Hepatocyte (in vitro differentiated cells): ENCODE results near the gene C5AR2. TPM values are rescaled to one million over a fixed set of nuclear protein-coding genes. Genes with fewer than 3 reads are reported as not detected.

Experiments used
- DNase-seq: peaks from one replicate; pipeline ENCODE4 v3.0.0-alpha.2; 2016; ENCODE audit warnings: low spot score
- H2AFZ ChIP-seq: fragments of 200-600 bp; sonication (generic); 2 replicates; pipeline ENCODE4 v1.6.0; 2016; ENCODE audit warnings: antibody characterized with exemption, mild to moderate bottlenecking
- H3K27ac ChIP-seq: fragments of 200-600 bp; sonication (generic); 2 replicates; pipeline ENCODE4 v1.5.1; 2016; ENCODE audit warnings: mild to moderate bottlenecking
- H3K27me3 ChIP-seq: fragments of 200-600 bp; sonication (generic); 2 replicates; pipeline ENCODE4 v1.6.1; 2016
- H3K36me3 ChIP-seq: fragments of 200-600 bp; sonication (generic); replicated peaks from 2 replicates; pipeline ENCODE4 v1.5.1; 2016; ENCODE audit warnings: low read depth; ENCODE audit not compliant: insufficient read depth
- H3K4me1 ChIP-seq: fragments of 200-600 bp; sonication (generic); 2 replicates; pipeline ENCODE4 v1.5.1; 2016; ENCODE audit warnings: mild to moderate bottlenecking, moderate library complexity; ENCODE audit not compliant: insufficient read depth
- H3K4me2 ChIP-seq: fragments of 200-600 bp; sonication (generic); 2 replicates; pipeline ENCODE4 v1.6.0; 2016
- H3K4me3 ChIP-seq: fragments of 200-600 bp; sonication (generic); 2 replicates; pipeline ENCODE4 v1.5.1; 2016; ENCODE audit warnings: mild to moderate bottlenecking
- H3K79me2 ChIP-seq: fragments of 200-600 bp; sonication (generic); 2 replicates; pipeline ENCODE4 v1.6.0; 2017; ENCODE audit warnings: mild to moderate bottlenecking
- H3K9me2 ChIP-seq: fragments of 200-600 bp; sonication (generic); replicated peaks from 2 replicates; pipeline ENCODE4 v1.6.0; 2017; ENCODE audit warnings: mild to moderate bottlenecking; ENCODE audit not compliant: insufficient read depth
- H3K9me3 ChIP-seq: fragments of 200-600 bp; sonication (generic); 2 replicates; pipeline ENCODE4 v1.5.1; 2016; ENCODE audit warnings: low read depth, mild to moderate bottlenecking
- H4K20me1 ChIP-seq: fragments of 200-600 bp; sonication (generic); 2 replicates; pipeline ENCODE4 v1.6.0; 2016; ENCODE audit warnings: mild to moderate bottlenecking; ENCODE audit not compliant: insufficient read depth, poor library complexity, severe bottlenecking
- CTCF ChIP-seq: fragments of 200-600 bp; sonication (generic); IDR thresholded peaks from 2 replicates; pipeline ENCODE4 v1.5.1; 2016; ENCODE audit warnings: antibody characterized with exemption, mild to moderate bottlenecking; ENCODE audit not compliant: poor library complexity
- EZH2 ChIP-seq: fragments of 200-600 bp; sonication (generic); IDR thresholded peaks from 2 replicates; pipeline ENCODE4 v1.6.1; 2016; ENCODE audit warnings: antibody characterized with exemption, mild to moderate bottlenecking, borderline replicate concordance
- EZH2phosphoT487 ChIP-seq: fragments of 200-600 bp; sonication (generic); IDR thresholded peaks from one replicate; pipeline ENCODE4 v1.6.1; 2018; ENCODE audit warnings: antibody characterized with exemption, mild to moderate bottlenecking, low read depth, moderate library complexity; ENCODE audit not compliant: unreplicated experiment, severe bottlenecking
- WGBS: methylation state at CpG from one replicate; pipeline ENCODE4 v1.1.6; 2016; ENCODE audit warnings: low lambda C conversion rate; ENCODE audit errors: missing lambda C conversion rate; 5-methylcytosine and 5-hydroxymethylcytosine counted together
- polyA plus RNA-seq: library from polyadenylated mRNA; unstranded; fragments of >200 nt; fragmentation: Nextera tagmentation; extraction: Ambion mirVana; gene quantifications from 2 replicates; pipeline ENCODE4 v1.2.1, GENCODE V29; 2016
- total RNA-seq: library from RNA; depleted of rRNA; stranded (reverse); fragments of >200 nt; gene quantifications from 2 replicates; pipeline ENCODE4 v1.2.3, GENCODE V29; 2014

Gene C5AR2
- total and polyA plus RNA-seq, 2 experiments from 2014 or later, result 0.53 TPM; not detected in 1

DNA sequence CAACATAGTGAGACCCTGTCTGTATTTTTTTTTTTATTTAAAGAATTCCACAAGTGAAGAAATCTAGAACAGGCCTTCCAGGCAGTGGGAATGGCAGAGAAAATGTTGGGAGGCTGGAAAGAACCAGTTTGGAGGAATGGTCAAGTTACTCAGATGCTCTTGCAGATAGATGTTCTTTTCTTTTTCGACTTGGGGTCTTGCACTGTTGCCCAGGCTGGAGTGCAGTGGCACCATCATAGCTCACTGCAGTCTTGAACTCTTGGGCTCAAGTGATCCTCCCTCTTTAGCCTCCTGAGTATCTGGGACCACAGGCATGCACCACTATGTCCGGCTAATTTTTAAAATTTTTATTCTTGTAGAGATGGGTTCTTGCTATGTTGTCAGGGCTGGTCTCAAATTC, 21.7 kb upstream of the C5AR2 start:
- Histone ChIP-seq H3K79me2 (no peaks in the 10 kb centered on the region), H3K9me2 (no peaks in the 10 kb centered on the region), H4K20me1 (no peaks in the 10 kb centered on the region), H3K4me1 (no peaks in the 10 kb centered on the region), H3K4me2 (no peak overlapping the region), H3K36me3 (no peaks in the 10 kb centered on the region), H3K27ac (no peak overlapping the region), H2AFZ (no peak overlapping the region), H3K4me3 (no peak overlapping the region), H3K27me3 (no peaks in the 10 kb centered on the region), H3K9me3 (no peaks in the 10 kb centered on the region)
- WGBS, result 97% methylated on average over 2 of the region's 2 CpGs
- TF ChIP-seq CTCF (no peak), EZH2 (no peak), EZH2phosphoT487 (no peak)
- no peak for DNase-seq

DNA sequence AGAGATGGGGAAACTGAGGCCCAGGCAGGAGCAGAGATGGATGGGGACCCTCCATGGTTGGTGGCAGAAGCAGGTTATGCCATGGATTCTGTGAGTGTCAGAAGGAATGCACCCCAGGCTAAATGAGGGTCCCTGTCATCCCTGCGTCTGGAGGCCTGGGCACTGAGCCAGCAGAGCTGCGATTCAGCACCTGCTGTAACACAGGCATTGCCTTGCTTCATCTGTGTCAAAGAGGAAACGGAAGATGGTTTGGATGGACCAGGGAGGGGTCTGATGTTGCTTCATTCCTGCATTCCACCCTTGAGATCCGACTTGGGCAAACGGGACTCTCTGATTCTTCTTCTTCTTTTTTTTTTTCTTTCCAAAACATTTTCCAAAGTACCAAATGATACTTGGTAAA, 21.2 kb upstream of the C5AR2 start:
- WGBS, result 59% methylated on average over 5 of the region's 5 CpGs
- H3K4me3 ChIP-seq, result no peak overlapping the region
- H4K20me1 ChIP-seq, result no peaks in the 10 kb centered on the region
- H3K4me1 ChIP-seq, result no peaks in the 10 kb centered on the region
- TF ChIP-seq EZH2, result no peak
- TF ChIP-seq EZH2phosphoT487, result no peak
- TF ChIP-seq CTCF, result no peak
- DNase-seq, result peak; percentile 23
- no peaks in the 10 kb centered on the region for H3K36me3 ChIP-seq
- no peaks in the 10 kb centered on the region for H3K27me3 ChIP-seq
- no peak overlapping the region for H3K27ac ChIP-seq
- H3K4me2 ChIP-seq, result no peak overlapping the region
- no peak overlapping the region for H2AFZ ChIP-seq
- no peaks in the 10 kb centered on the region for H3K79me2 ChIP-seq
- H3K9me2 ChIP-seq, result no peaks in the 10 kb centered on the region
- no peaks in the 10 kb centered on the region for H3K9me3 ChIP-seq

DNA sequence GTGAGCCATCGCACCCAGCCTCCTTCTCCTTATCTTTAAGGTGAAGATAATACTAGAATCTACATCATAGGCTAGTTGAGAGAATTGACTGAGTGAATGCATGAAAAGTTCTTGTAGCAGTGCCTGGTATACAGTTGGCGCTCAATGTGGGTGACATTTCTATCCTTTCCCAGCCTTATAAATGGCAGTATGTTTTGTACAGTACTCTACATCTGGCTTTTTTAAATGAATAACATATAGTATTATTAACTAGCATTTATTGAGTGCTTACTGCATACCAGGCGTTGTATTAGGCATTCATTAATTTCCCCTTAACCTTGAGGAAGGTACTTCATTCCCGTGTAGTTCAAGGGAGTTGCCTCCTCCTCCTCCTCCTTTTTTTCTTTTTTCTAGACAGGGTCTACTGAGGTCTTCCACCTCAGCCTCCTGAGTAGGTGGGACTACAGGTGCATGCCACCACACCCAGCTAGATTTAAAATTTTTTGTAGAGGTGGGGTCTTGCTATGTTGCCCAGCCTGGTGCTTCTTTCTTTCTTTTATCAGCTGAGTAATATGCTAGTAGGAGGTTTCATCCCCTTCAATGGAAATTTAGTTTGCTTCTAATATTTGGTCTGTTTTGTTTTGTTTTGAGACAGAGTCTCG, 19.5 kb upstream of the C5AR2 start:
- DNase-seq, result no peak
- Histone ChIP-seq H3K4me1 (no peaks in the 10 kb centered on the region), H3K4me3 (no peak overlapping the region), H3K9me3 (no peaks in the 10 kb centered on the region), H3K9me2 (no peaks in the 10 kb centered on the region), H3K36me3 (no peaks in the 10 kb centered on the region), H3K27ac (no peak overlapping the region), H2AFZ (no peak overlapping the region), H3K79me2 (no peaks in the 10 kb centered on the region), H4K20me1 (no peaks in the 10 kb centered on the region), H3K27me3 (no peaks in the 10 kb centered on the region), H3K4me2 (no peak overlapping the region)
- TF ChIP-seq EZH2 (no peak), EZH2phosphoT487 (no peak), CTCF (no peak)
- WGBS, result 95% methylated on average over 5 of the region's 5 CpGs
